SK-N-SH treated with all-trans-retinoic acid at 6 μM for 48 hours (cell line): ENCODE results near the gene MS4A6A.

Source experiments
- ARNTL ChIP-seq: fragments of 450-650 bp; formaldehyde crosslinking; IDR thresholded peaks from 2 replicates; pipeline ENCODE4 v1.5.0; 2020; ENCODE audit warnings: low read depth, mild to moderate bottlenecking, moderate library complexity, borderline replicate concordance
- CREB5 ChIP-seq: fragments of 250-450 bp; sonication (Bioruptor Pico); IDR thresholded peaks from 2 replicates; pipeline ENCODE4 v1.5.1; 2020; ENCODE audit warnings: low read depth, mild to moderate bottlenecking, moderate library complexity
- CSDC2 ChIP-seq: fragments of 250-450 bp; sonication (Bioruptor Pico); IDR thresholded peaks from 2 replicates; pipeline ENCODE4 v1.5.0; 2020; ENCODE audit warnings: mild to moderate bottlenecking, moderate library complexity
- ISL1 ChIP-seq: fragments of 250-450 bp; sonication (Bioruptor Pico); IDR thresholded peaks from 2 replicates; pipeline ENCODE4 v2.1.2; 2022; ENCODE audit warnings: mild to moderate bottlenecking, moderate library complexity
- ZNF565 ChIP-seq: fragments of 450-650 bp; formaldehyde crosslinking; conservative IDR thresholded peaks from 2 replicates; pipeline ENCODE4 v1.5.0; 2020; ENCODE audit warnings: low read depth, mild to moderate bottlenecking, moderate library complexity
- TF ChIP-seq, protein P1 (sequence below): fragments of 250-450 bp; sonication (Bioruptor Pico); IDR thresholded peaks from 2 replicates; pipeline ENCODE4 v1.8.0; 2020; ENCODE audit warnings: mild to moderate bottlenecking, moderate library complexity, borderline replicate concordance

- TF ChIP-seq, protein P1, sequence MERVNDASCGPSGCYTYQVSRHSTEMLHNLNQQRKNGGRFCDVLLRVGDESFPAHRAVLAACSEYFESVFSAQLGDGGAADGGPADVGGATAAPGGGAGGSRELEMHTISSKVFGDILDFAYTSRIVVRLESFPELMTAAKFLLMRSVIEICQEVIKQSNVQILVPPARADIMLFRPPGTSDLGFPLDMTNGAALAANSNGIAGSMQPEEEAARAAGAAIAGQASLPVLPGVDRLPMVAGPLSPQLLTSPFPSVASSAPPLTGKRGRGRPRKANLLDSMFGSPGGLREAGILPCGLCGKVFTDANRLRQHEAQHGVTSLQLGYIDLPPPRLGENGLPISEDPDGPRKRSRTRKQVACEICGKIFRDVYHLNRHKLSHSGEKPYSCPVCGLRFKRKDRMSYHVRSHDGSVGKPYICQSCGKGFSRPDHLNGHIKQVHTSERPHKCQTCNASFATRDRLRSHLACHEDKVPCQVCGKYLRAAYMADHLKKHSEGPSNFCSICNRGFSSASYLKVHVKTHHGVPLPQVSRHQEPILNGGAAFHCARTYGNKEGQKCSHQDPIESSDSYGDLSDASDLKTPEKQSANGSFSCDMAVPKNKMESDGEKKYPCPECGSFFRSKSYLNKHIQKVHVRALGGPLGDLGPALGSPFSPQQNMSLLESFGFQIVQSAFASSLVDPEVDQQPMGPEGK (CRISPR knock-in tag): no peak
- TF ChIP-seq ARNTL (no peak), ZNF565 (CRISPR knock-in tag) (no peak), CREB5 (CRISPR knock-in tag) (no peak), CSDC2 (no peak), ISL1 (CRISPR knock-in tag) (no peak)
These were observed 27.0 kb downstream of the MS4A6A start for GRCh38 chr11:60155931-60156330.
